Stimulated activated CD4-positive, alpha-beta T cell treated with anti-CD3 and anti-CD28 coated beads, Interleukin-15, amount 100 ng/mL, for 24 hours (primary cell): ENCODE data around the gene PLGLB1.
A peak's percentile ranks its signal among the peaks of the same experiment; 100 is the strongest.
"Not testable (repeated sequence)": the region's sequence is repeated elsewhere in the genome, so short reads cannot be mapped to it uniquely, and the experiment has no call there.

Experiments
- DNase-seq: peaks from one replicate; pipeline ENCODE4 v3.0.0-alpha.2; 2020

Gene PLGLB1

GRCh38 chr2:87021744-87022143 is at the start of gene PLGLB1:
Gene PLGLB1 (minus strand): TSS chr2:87021844. CDS start chr2:87021783, 61 bp downstream.
- not testable (repeated sequence) for DNase-seq

GRCh38 chr2:87064305-87064704 is 42.7 kb upstream of the PLGLB1 start:
- DNase-seq, result not testable (repeated sequence)

- not testable (repeated sequence) for DNase-seq
These were observed 41.8 kb upstream of the PLGLB1 start for GRCh38 chr2:87063431-87063830.

GRCh38 chr2:87061519-87061918 is 39.9 kb upstream of the PLGLB1 start:
- not testable (repeated sequence) for DNase-seq

GRCh38 chr2:87057606-87058005 is 36.0 kb upstream of the PLGLB1 start:
- peak; percentile 6 for DNase-seq

- DNase-seq, result not testable (repeated sequence)
These were observed 35.2 kb upstream of the PLGLB1 start for GRCh38 chr2:87056843-87057242.

- not testable (repeated sequence) for DNase-seq
These were observed 34.8 kb upstream of the PLGLB1 start for GRCh38 chr2:87056435-87056834.

GRCh38 chr2:87054375-87054774 is 32.7 kb upstream of the PLGLB1 start:
- DNase-seq, result not testable (repeated sequence)

- peak; percentile 8 for DNase-seq
These were observed 19.8 kb upstream of the PLGLB1 start for GRCh38 chr2:87041321-87041978.

- DNase-seq, result not testable (repeated sequence)
These were observed 7.0 kb upstream of the PLGLB1 start for GRCh38 chr2:87028607-87029006.

- not testable (repeated sequence) for DNase-seq
These were observed 5.2 kb upstream of the PLGLB1 start for GRCh38 chr2:87026816-87027215.

GRCh38 chr2:87025927-87026326 is 4.3 kb upstream of the PLGLB1 start:
- not testable (repeated sequence) for DNase-seq

GRCh38 chr2:87023988-87024615 is 2.5 kb upstream of the PLGLB1 start:
- not testable (repeated sequence) for DNase-seq

- DNase-seq, result not testable (repeated sequence)
These were observed 601 bp downstream of the PLGLB1 start for GRCh38 chr2:87021043-87021442.

- not testable (repeated sequence) for DNase-seq
These were observed 2.6 kb downstream of the PLGLB1 start for GRCh38 chr2:87019053-87019452.

GRCh38 chr2:87014489-87015169 is 7.0 kb downstream of the PLGLB1 start:
- DNase-seq, result not testable (repeated sequence)

- DNase-seq, result not testable (repeated sequence)
These were observed 17.2 kb downstream of the PLGLB1 start for GRCh38 chr2:87004398-87004797.
